K562 (cell line): ENCODE measurements around the gene TMCC1. TPM values are rescaled to one million over a fixed set of nuclear protein-coding genes. Genes with fewer than 3 reads are reported as not detected.

Source experiments
- ATAC-seq: fragments of 200-7000 bp; cut with Tn5 transposase; 3 replicates; pipeline ENCODE4 v1.9.1; 2020; ENCODE audit warnings: moderate library complexity
- BruUV-seq: library from RNA; stranded (reverse); fragments of 400-500 nt; replicated peaks from 2 replicates; lab custom pipeline; 2021; lab: Mats Ljungman, UMichigan
- CTCF ChIA-PET: fragments of 300-600 bp; formaldehyde crosslinking; extraction: SDS; loops from one replicate; lab custom pipeline; 2021; ENCODE audit warnings: low intra/inter-chr PET ratio; lab: Yijun Ruan, JAX
- POLR2A ChIA-PET: fragments of 300-600, 350-650 bp; sonication (Branson Sonifier 250); formaldehyde crosslinking; extraction: SDS; loops from one replicate; lab custom pipeline; 2021; ENCODE audit warnings: antibody characterized with exemption, inconsistent platforms; lab: Yijun Ruan, JAX
- DNase-seq, 4 experiments: peaks; one replicate each; pipeline versions ENCODE4 v3.0.0 to v3.0.0-alpha.2; 2011 to 2018; ENCODE audit warnings: low spot score in 3 of 4, mixed read lengths in 3 of 4; ENCODE audit errors: extremely low read depth in 1 of 4
- FAIRE-seq: peaks from 2 replicates; lab custom pipeline; 2011; peaks lifted over from hg19 to GRCh38; lab: Jason Lieb, UNC
- H2AFZ ChIP-seq: 2 replicates; pipeline ENCODE4 v1.6.0; 2011; ENCODE audit warnings: low read depth, low read length, control low read depth, inconsistent platforms
- H3K27ac ChIP-seq: fragments of 200-600 bp; 3 replicates; pipeline ENCODE4 v1.8.0; 2011; ENCODE audit warnings: low read depth, mild to moderate bottlenecking, control low read depth, inconsistent platforms, low read length, moderate library complexity, mixed read lengths; ENCODE audit errors: extremely low read depth
- H3K27me3 ChIP-seq, 2 experiments: fragments of 300-600 bp in 1 of 2; 2 replicates in 1 of 2; 3 replicates in 1 of 2; pipeline versions ENCODE4 v1.6.0 to v1.8.0; 2011; ENCODE audit warnings: inconsistent platforms in 2 of 2, low read length in 2 of 2, mild to moderate bottlenecking in 1 of 2, mixed read lengths in 1 of 2, moderate library complexity in 1 of 2; ENCODE audit not compliant: control insufficient read depth in 2 of 2, insufficient read depth in 2 of 2
- H3K36me3 ChIP-seq: fragments of 300-600 bp; 3 replicates; pipeline ENCODE4 v1.8.0; 2011; ENCODE audit warnings: mild to moderate bottlenecking, low read length, inconsistent platforms; ENCODE audit not compliant: control insufficient read depth, insufficient read depth
- H3K4me1 ChIP-seq, 2 experiments: fragments of 200-600 bp in 1 of 2; replicated peaks in 1 of 2; 2 replicates in 1 of 2; 3 replicates in 1 of 2; pipeline versions ENCODE4 v1.5.1 to v1.8.0; 2011; ENCODE audit warnings: inconsistent platforms in 2 of 2, low read length in 2 of 2, mild to moderate bottlenecking in 1 of 2, mixed read lengths in 1 of 2, moderate library complexity in 1 of 2; ENCODE audit not compliant: control insufficient read depth in 2 of 2, insufficient read depth in 2 of 2
- H3K4me2 ChIP-seq: 2 replicates; pipeline ENCODE4 v1.6.1; 2011; ENCODE audit warnings: low read length, control low read depth, inconsistent platforms, mixed read lengths; ENCODE audit not compliant: insufficient read depth
- H3K4me3 ChIP-seq: fragments of 200-600 bp; sonication (generic), shearing (Covaris generic); 2 replicates; pipeline ENCODE4 v1.5.1; 2016; ENCODE audit warnings: control low read depth, inconsistent platforms
- H3K79me2 ChIP-seq: fragments of 200-600 bp; 3 replicates; pipeline ENCODE4 v1.8.0; 2011; ENCODE audit warnings: low read length, inconsistent platforms; ENCODE audit not compliant: control insufficient read depth, insufficient read depth
- H3K9ac ChIP-seq, 2 experiments: 2 replicates each; pipeline versions ENCODE4 v1.6.0 to v1.6.1; 2011; ENCODE audit warnings: low read depth in 2 of 2, low read length in 2 of 2, control low read depth in 1 of 2, inconsistent platforms in 1 of 2, mild to moderate bottlenecking in 1 of 2, mixed read lengths in 1 of 2; ENCODE audit not compliant: insufficient read depth in 1 of 2
- H3K9me1 ChIP-seq: one replicate; pipeline ENCODE4 v1.6.0; 2011; ENCODE audit warnings: inconsistent platforms, mild to moderate bottlenecking, low read length, moderate library complexity; ENCODE audit not compliant: control insufficient read depth, insufficient read depth
- H3K9me3 ChIP-seq: replicated peaks from 2 replicates; pipeline ENCODE4 v1.5.1; 2011; ENCODE audit warnings: low read depth, low read length, inconsistent platforms; ENCODE audit not compliant: control insufficient read depth, insufficient read depth
- H4K20me1 ChIP-seq: replicated peaks from 2 replicates; pipeline ENCODE4 v1.6.1; 2011; ENCODE audit warnings: low read length, inconsistent platforms, mixed read lengths; ENCODE audit not compliant: control insufficient read depth, insufficient read depth
- BCL6 ChIP-seq: fragments of 250-450 bp; sonication (Bioruptor Pico); IDR thresholded peaks from 2 replicates; pipeline ENCODE4 v1.4.0; 2020
- CBX1 ChIP-seq: sonication (generic); IDR thresholded peaks from 2 replicates; pipeline ENCODE4 v1.6.1; 2016; ENCODE audit warnings: antibody characterized with exemption, low read depth, mild to moderate bottlenecking
- CREB1 ChIP-seq, 2 experiments: sonication (generic) in 1 of 2; formaldehyde crosslinking in 1 of 2; IDR thresholded peaks; 2 replicates each; pipeline versions ENCODE4 v1.6.1 to v1.8.0; 2012 to 2022; ENCODE audit warnings: inconsistent platforms in 1 of 2, mild to moderate bottlenecking in 1 of 2, missing genetic modification reagents in 1 of 2, moderate library complexity in 1 of 2
- MTA3 ChIP-seq: fragments of 450-650 bp; formaldehyde crosslinking; IDR thresholded peaks from 2 replicates; pipeline ENCODE4 v1.6.1; 2017; ENCODE audit warnings: mild to moderate bottlenecking, borderline replicate concordance
- NCOA4 ChIP-seq: fragments of 450-650 bp; IDR thresholded peaks from 2 replicates; pipeline ENCODE4 v1.6.1; 2018; ENCODE audit warnings: mild to moderate bottlenecking; ENCODE audit not compliant: partially characterized antibody
- PTRF ChIP-seq: fragments of 450-650 bp; IDR thresholded peaks from 2 replicates; pipeline ENCODE4 v1.6.1; 2016; ENCODE audit warnings: mild to moderate bottlenecking, missing genetic modification characterization, missing compliant biosample characterization
- RBM17 ChIP-seq: fragments of 200-400 bp; formaldehyde crosslinking; IDR thresholded peaks from 2 replicates; pipeline ENCODE4 v1.6.1; 2017; ENCODE audit warnings: low read depth, mild to moderate bottlenecking, low read length, borderline replicate concordance
- SPI1 ChIP-seq: IDR thresholded peaks from 2 replicates; pipeline ENCODE4 v1.6.1; 2011; ENCODE audit warnings: low read depth, low read length, control low read depth, borderline replicate concordance
- TAL1 ChIP-seq: fragments of 450-650 bp; IDR thresholded peaks from 2 replicates; pipeline ENCODE4 v1.6.1; 2016; ENCODE audit warnings: mild to moderate bottlenecking
- ZNF3 ChIP-seq: fragments of 250-450 bp; sonication (Bioruptor Pico); IDR thresholded peaks from 2 replicates; pipeline ENCODE4 v1.5.0; 2021; ENCODE audit warnings: mild to moderate bottlenecking, moderate library complexity
- WGBS: fragments of 100-300 bp; shearing (Covaris generic); methylation state at CpG from one replicate; pipeline ENCODE4 v1.1.6; 2016; ENCODE audit warnings: low coverage, mixed read lengths; ENCODE audit not compliant: insufficient coverage; ENCODE audit errors: missing lambda C conversion rate; 5-methylcytosine and 5-hydroxymethylcytosine counted together
- in situ Hi-C: fragments of 300-500 bp; cut with MboI; formaldehyde crosslinking; loops from 4 replicates; pipeline ENCODE4 v1.15.0; 2018; ENCODE audit warnings: inconsistent platforms, mixed read lengths
- intact Hi-C: fragments of 100-400 bp; cut with micrococcal nuclease; formaldehyde crosslinking; loops from 2 replicates; pipeline ENCODE4 v1.14.2; 2022
- polyA plus RNA-seq, 8 experiments: library from polyadenylated mRNA; depleted of rRNA in 4 of 8; stranded (reverse) in 5 of 8; unstranded in 3 of 8; fragments of >200 nt; fragmentation: Nextera tagmentation in 2 of 8; fragmentation: Illumina TruSeq in 1 of 8; extraction: Ambion mirVana in 2 of 8; extraction: Trizol in 1 of 8; gene quantifications; 2 replicates each; pipeline versions ENCODE4 v1.2.1 to v1.2.3, GENCODE V29; 2011 to 2014; ENCODE audit warnings: inconsistent platforms in 1 of 8, missing spikeins in 1 of 8
- total RNA-seq, 7 experiments: library from RNA; depleted of rRNA in 6 of 7; stranded (reverse); fragments of >200 nt in 6 of 7; fragmentation: Illumina TruSeq in 2 of 7; extraction: Trizol in 2 of 7; gene quantifications; 2 replicates each; pipeline versions ENCODE4 v1.2.1 to v1.2.3, GENCODE V29; 2011 to 2021; ENCODE audit warnings: low replicate concordance in 1 of 7
- TF ChIP-seq, protein P1 (sequence below): fragments of 250-450 bp; sonication (Bioruptor Pico); IDR thresholded peaks from 2 replicates; pipeline ENCODE4 v1.8.0; 2022; ENCODE audit warnings: moderate library complexity, mild to moderate bottlenecking, inconsistent platforms

Gene TMCC1
- total and polyA plus RNA-seq, 9 of the 15 experiments (the other 6 are each of a cell fraction or from before 2014, with no cell fraction given), result 0.89 to 8.7 (median 4.0) TPM

DNA sequence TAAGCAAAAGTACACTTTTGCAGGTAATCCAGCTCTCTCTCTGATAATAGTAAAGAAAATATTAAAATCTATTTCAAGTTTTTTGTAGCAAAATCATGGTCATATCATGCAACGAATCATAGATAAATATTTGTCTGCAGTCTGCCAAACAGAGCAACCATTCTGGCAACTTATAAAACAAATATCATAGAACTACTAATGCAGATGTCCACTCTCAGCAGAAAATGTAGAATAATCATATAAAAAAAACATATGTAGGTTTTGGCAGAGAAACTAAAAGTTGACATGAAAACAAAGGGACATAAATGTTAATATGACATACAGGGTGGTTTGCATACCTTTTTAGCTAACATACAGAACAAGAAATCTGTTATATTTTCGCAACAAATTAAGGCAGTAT is 12.2 kb downstream of the TMCC1 start:
- no peaks in the 10 kb centered on the region for H4K20me1 ChIP-seq
- WGBS, result 84% methylated on average over 2 of the region's 2 CpGs
- H3K9ac ChIP-seq, result no peak overlapping the region
- H3K27me3 ChIP-seq, result no peaks in the 10 kb centered on the region
- no TSS peak for BruUV-seq
- no peak overlapping the region for H3K4me3 ChIP-seq
- peaks cover 5% of the 10 kb centered on the region; the same call in 2 of the 3 replicates for H3K36me3 ChIP-seq
- no peak for FAIRE-seq
- no peak overlapping the region for H3K4me2 ChIP-seq
- TF ChIP-seq CBX1 (no peak), BCL6 (CRISPR knock-in tag) (no peak), SPI1 (no peak), CREB1 (IDR thresholded peaks at IDR 0.05) (no peak), CREB1 (CRISPR knock-in tag; IDR thresholded peaks at IDR 0.05) (no peak), PTRF (tag) (no peak), RBM17 (no peak), TAL1 (no peak), ZNF3 (CRISPR knock-in tag) (no peak), MTA3 (no peak), NCOA4 (no peak)
- TF ChIP-seq, protein P1, sequence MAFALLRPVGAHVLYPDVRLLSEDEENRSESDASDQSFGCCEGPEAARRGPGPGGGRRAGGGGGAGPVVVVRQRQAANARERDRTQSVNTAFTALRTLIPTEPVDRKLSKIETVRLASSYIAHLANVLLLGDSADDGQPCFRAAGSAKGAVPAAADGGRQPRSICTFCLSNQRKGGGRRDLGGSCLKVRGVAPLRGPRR (CRISPR knock-in tag), result no peak
- TF ChIP-seq, all 486 proteins: peak for 0
- in situ Hi-C loops, result no loop called here
- H3K9me1 ChIP-seq, result no peaks in the 10 kb centered on the region
- ATAC-seq (no peak), DNase-seq (no peak)
- POLR2A ChIA-PET, result no interaction called here
- intact Hi-C loops, result no loop called here
- no peaks in the 10 kb centered on the region for H3K79me2 ChIP-seq
- H2AFZ ChIP-seq, result no peak overlapping the region
- no peak overlapping the region for H3K27ac ChIP-seq
- CTCF ChIA-PET, result no interaction called here
- no peaks in the 10 kb centered on the region for H3K4me1 ChIP-seq
- no peaks in the 10 kb centered on the region for H3K9me3 ChIP-seq
